CD14-positive monocyte (primary cell): ENCODE measurements around the gene SNX3. TPM values are rescaled to one million over a fixed set of nuclear protein-coding genes. Genes with fewer than 3 reads are reported as not detected.

Experiments used
- DNase-seq, 3 donors: peaks; one replicate each; pipeline ENCODE4 v3.0.0-alpha.2; 2011 to 2022
- H2AFZ ChIP-seq: 2 replicates; pipeline ENCODE4 v1.6.0; 2012; ENCODE audit warnings: mild to moderate bottlenecking, low read depth, low read length, inconsistent platforms; ENCODE audit not compliant: insufficient read depth, poor library complexity, severe bottlenecking
- H3K27ac ChIP-seq, 2 donors: 1 replicate in 1 of 2; 2 replicates in 1 of 2; pipeline ENCODE4 v1.5.1; 2012 to 2013; ENCODE audit warnings: low read length in 2 of 2, control low read depth in 1 of 2, inconsistent platforms in 1 of 2, low read depth in 1 of 2, mild to moderate bottlenecking in 1 of 2
- H3K27me3 ChIP-seq, 2 donors: one replicate each; pipeline versions ENCODE4 v1.6.0 to v1.6.1; 2011 to 2013; ENCODE audit warnings: low read length in 2 of 2; ENCODE audit not compliant: control insufficient read depth in 2 of 2, insufficient read depth in 2 of 2
- H3K36me3 ChIP-seq, 2 donors: replicated peaks in 1 of 2; 1 replicate in 1 of 2; 2 replicates in 1 of 2; pipeline versions ENCODE4 v1.5.1 to v1.6.1; 2012 to 2013; ENCODE audit warnings: low read length in 2 of 2, control low read depth in 1 of 2, inconsistent platforms in 1 of 2, mild to moderate bottlenecking in 1 of 2; ENCODE audit not compliant: insufficient read depth in 2 of 2, control insufficient read depth in 1 of 2
- H3K4me1 ChIP-seq, 2 donors: 1 replicate in 1 of 2; 2 replicates in 1 of 2; pipeline versions ENCODE4 v1.5.1 to v1.6.1; 2012 to 2013; ENCODE audit warnings: low read length in 2 of 2, control low read depth in 1 of 2, inconsistent platforms in 1 of 2, mild to moderate bottlenecking in 1 of 2, moderate library complexity in 1 of 2; ENCODE audit not compliant: insufficient read depth in 2 of 2, control insufficient read depth in 1 of 2
- H3K4me2 ChIP-seq: replicated peaks from 2 replicates; pipeline ENCODE3; 2012; ENCODE audit warnings: low read length, moderate library complexity, mild to moderate bottlenecking; ENCODE audit not compliant: poor library complexity, severe bottlenecking; ENCODE audit errors: extremely low read depth
- H3K4me3 ChIP-seq, 3 experiments: fragments of 200-600 bp in 1 of 3; sonication (generic) in 1 of 3; replicated peaks in 1 of 3; 1 replicate in 2 of 3; 2 replicates in 1 of 3; pipeline ENCODE4 v1.5.1; 2011 to 2013; ENCODE audit warnings: low read length in 3 of 3, mild to moderate bottlenecking in 3 of 3, control low read depth in 2 of 3, low read depth in 2 of 3, inconsistent platforms in 1 of 3, moderate library complexity in 1 of 3
- H3K79me2 ChIP-seq: 2 replicates; pipeline ENCODE4 v1.6.0; 2012; ENCODE audit warnings: mild to moderate bottlenecking, control low read depth, inconsistent platforms, low read length, moderate library complexity; ENCODE audit not compliant: insufficient read depth
- H3K9ac ChIP-seq: 2 replicates; pipeline ENCODE4 v1.6.0; 2017; ENCODE audit warnings: low read length, mild to moderate bottlenecking; ENCODE audit not compliant: insufficient read depth, poor library complexity, severe bottlenecking
- H3K9me3 ChIP-seq, 2 donors: replicated peaks in 1 of 2; 1 replicate in 1 of 2; 2 replicates in 1 of 2; pipeline versions ENCODE4 v1.5.1 to v1.6.1; 2012 to 2013; ENCODE audit warnings: low read length in 2 of 2, control low read depth in 1 of 2; ENCODE audit not compliant: control insufficient read depth in 1 of 2, insufficient read depth in 1 of 2
- H4K20me1 ChIP-seq: 2 replicates; pipeline ENCODE4 v1.6.0; 2012; ENCODE audit warnings: mild to moderate bottlenecking, low read length, control low read depth, moderate library complexity; ENCODE audit not compliant: insufficient read depth
- H3K27ac Mint-ChIP-seq, 7 donors: one replicate each; pipeline ENCODE4 v1.8.0; 2020; ENCODE audit warnings: mild to moderate bottlenecking in 7 of 7, mixed read lengths in 7 of 7, moderate library complexity in 6 of 7, inconsistent platforms in 2 of 7
- H3K27me3 Mint-ChIP-seq, 3 donors: one replicate each; pipeline ENCODE4 v1.8.0; 2021 to 2022; ENCODE audit warnings: low read depth in 3 of 3, mild to moderate bottlenecking in 3 of 3, mixed read lengths in 3 of 3, moderate library complexity in 3 of 3, inconsistent platforms in 1 of 3
- H3K36me3 Mint-ChIP-seq, 2 donors: one replicate each; pipeline ENCODE4 v1.8.0; 2020; ENCODE audit warnings: mixed read lengths in 2 of 2, inconsistent platforms in 1 of 2, mild to moderate bottlenecking in 1 of 2
- H3K4me1 Mint-ChIP-seq: one replicate; pipeline ENCODE4 v1.8.0; 2020; ENCODE audit warnings: mild to moderate bottlenecking, mixed read lengths
- H3K4me3 Mint-ChIP-seq, 2 donors: one replicate each; pipeline ENCODE4 v1.8.0; 2020; ENCODE audit warnings: mild to moderate bottlenecking in 2 of 2, mixed read lengths in 2 of 2, moderate library complexity in 1 of 2
- H3K9me3 Mint-ChIP-seq, 7 donors: one replicate each; pipeline ENCODE4 v1.8.0; 2020 to 2022; ENCODE audit warnings: mixed read lengths in 7 of 7, mild to moderate bottlenecking in 6 of 7, moderate library complexity in 6 of 7, inconsistent platforms in 2 of 7
- CTCF ChIP-seq: fragments of 200-600 bp; IDR thresholded peaks from one replicate; pipeline ENCODE4 v1.8.0; 2022; ENCODE audit warnings: antibody characterized with exemption, mild to moderate bottlenecking
- WGBS: methylation state at CpG from one replicate; pipeline ENCODE4 v1.1.5; 2013; ENCODE audit warnings: missing lambda C conversion rate; ENCODE audit not compliant: insufficient coverage; 5-methylcytosine and 5-hydroxymethylcytosine counted together
- intact Hi-C, 2 donors: fragments of 100-400 bp; cut with micrococcal nuclease; formaldehyde crosslinking; loops; one replicate each; pipeline versions ENCODE4 v1.15.0 to v1.15.1; 2023
- polyA plus RNA-seq, 3 donors: library from polyadenylated mRNA; depleted of rRNA in 1 of 3; unstranded in 2 of 3; stranded (reverse) in 1 of 3; fragments of 300-500 nt in 2 of 3; fragments of >200 nt in 1 of 3; fragmentation: Illumina TruSeq in 2 of 3; gene quantifications; 1 replicate in 2 of 3; 2 replicates in 1 of 3; pipeline ENCODE4 v1.2.3, GENCODE V29; 2012 to 2021
- small RNA-seq: library from RNA; depleted of rRNA; stranded (forward); fragments of <200 nt; gene quantifications from one replicate; pipeline ENCODE3, GENCODE V24; 2012; ENCODE audit warnings: low read depth; ENCODE audit not compliant: insufficient read length

The SNX3 gene
- polyA plus RNA-seq, 3 donors, result 134 to 441 (median 394) TPM

- no peak overlapping the region for H3K27ac ChIP-seq
- no peak for DNase-seq
- H3K27ac Mint-ChIP-seq, result no peak overlapping the region
- H3K36me3 Mint-ChIP-seq, result peaks cover 8 to 9% of the 10 kb centered on the region in 2 donors
- no peak overlapping the region for H2AFZ ChIP-seq
- peak overlapping the region in 1 of 2 donors; percentile 72 for H3K4me3 Mint-ChIP-seq
- no peaks in the 10 kb centered on the region for H4K20me1 ChIP-seq
- H3K9me3 Mint-ChIP-seq, result peaks cover 1 to 28% (median 13%) of the 10 kb centered on the region in 7 donors
- no peak for TF ChIP-seq CTCF
- peaks cover 95 to 99% (median 99%) of the 10 kb centered on the region in 3 donors for H3K27me3 Mint-ChIP-seq
- H3K4me1 ChIP-seq, result peaks cover 4 to 28% of the 10 kb centered on the region in 2 donors
- peaks cover 29% of the 10 kb centered on the region for H3K4me1 Mint-ChIP-seq
- H3K9me3 ChIP-seq, result peaks cover 0 to 72% of the 10 kb centered on the region in 2 donors
- no peak overlapping the region for H3K9ac ChIP-seq
- no peaks in the 10 kb centered on the region for H3K79me2 ChIP-seq
- WGBS, result 0% methylated on average over 1 of the region's 3 CpGs
- peaks cover 97 to 99% of the 10 kb centered on the region in 2 donors for H3K27me3 ChIP-seq
- no peak overlapping the region for H3K4me3 ChIP-seq
- intact Hi-C loops, result no loop called here
- no peaks in the 10 kb centered on the region for H3K36me3 ChIP-seq
- H3K4me2 ChIP-seq, result no peak overlapping the region
Observed at GRCh38 chr6:108161724-108162282, 99.0 kb downstream of the SNX3 start.

Small RNAs within 50 kb of the gene (small RNA-seq; reads per million reads assigned to genes)
- gene RNA5SP212, result not detected
- gene RNU6-1144P, result not detected
- gene Z98742.2, result not detected

Other genes with a start within 250 kb of the SNX3 start
- 10 to 100 TPM; 13.4 to 60.1 (median 49.7) TPM for gene OSTM1, start 186.3 kb downstream of the SNX3 start, polyA plus RNA-seq
- gene NR2E1, start 95.0 kb downstream of the SNX3 start, polyA plus RNA-seq, result not detected
- gene AFG1L, start 34.0 kb upstream of the SNX3 start, polyA plus RNA-seq, result 1 to 10 TPM in 2 of 3 donors, under 1 TPM in 1; 0.95 to 2.8 (median 2.7) TPM